DND-41 (cell line): ENCODE measurements around the gene OPHN1.

Experiments
- EZH2 ChIP-seq: IDR thresholded peaks from 3 replicates; pipeline ENCODE4 v1.6.1; 2012; ENCODE audit warnings: borderline replicate concordance, low read depth, mild to moderate bottlenecking, moderate library complexity, low read length, inconsistent platforms; ENCODE audit not compliant: severe bottlenecking
- TF ChIP-seq, protein P1 (sequence below): IDR thresholded peaks from 2 replicates; pipeline ENCODE4 v1.5.1; 2012; ENCODE audit warnings: borderline replicate concordance, low read length, moderate library complexity, mild to moderate bottlenecking; ENCODE audit not compliant: poor library complexity, severe bottlenecking; ENCODE audit errors: extremely low read depth

DNA sequence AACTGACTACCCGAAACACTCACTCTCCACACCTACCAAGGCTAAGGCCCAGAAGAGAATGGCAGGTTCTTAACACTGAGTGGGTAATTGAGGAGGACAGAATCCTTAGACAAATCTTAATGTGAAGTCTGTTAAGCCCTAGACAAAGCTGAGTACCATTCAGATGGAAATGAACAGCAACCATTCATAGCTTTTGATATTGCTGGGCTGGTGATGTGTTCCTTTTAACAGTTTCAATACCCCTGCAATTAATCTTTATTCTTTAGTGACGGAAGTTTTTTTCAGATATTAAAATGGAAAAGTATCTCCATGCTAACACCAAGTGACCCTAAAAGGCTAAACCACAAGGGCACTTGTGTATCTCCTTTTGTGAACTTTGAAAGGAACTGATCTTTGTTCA, 334.9 kb downstream of the OPHN1 start:
- TF ChIP-seq, protein P1, sequence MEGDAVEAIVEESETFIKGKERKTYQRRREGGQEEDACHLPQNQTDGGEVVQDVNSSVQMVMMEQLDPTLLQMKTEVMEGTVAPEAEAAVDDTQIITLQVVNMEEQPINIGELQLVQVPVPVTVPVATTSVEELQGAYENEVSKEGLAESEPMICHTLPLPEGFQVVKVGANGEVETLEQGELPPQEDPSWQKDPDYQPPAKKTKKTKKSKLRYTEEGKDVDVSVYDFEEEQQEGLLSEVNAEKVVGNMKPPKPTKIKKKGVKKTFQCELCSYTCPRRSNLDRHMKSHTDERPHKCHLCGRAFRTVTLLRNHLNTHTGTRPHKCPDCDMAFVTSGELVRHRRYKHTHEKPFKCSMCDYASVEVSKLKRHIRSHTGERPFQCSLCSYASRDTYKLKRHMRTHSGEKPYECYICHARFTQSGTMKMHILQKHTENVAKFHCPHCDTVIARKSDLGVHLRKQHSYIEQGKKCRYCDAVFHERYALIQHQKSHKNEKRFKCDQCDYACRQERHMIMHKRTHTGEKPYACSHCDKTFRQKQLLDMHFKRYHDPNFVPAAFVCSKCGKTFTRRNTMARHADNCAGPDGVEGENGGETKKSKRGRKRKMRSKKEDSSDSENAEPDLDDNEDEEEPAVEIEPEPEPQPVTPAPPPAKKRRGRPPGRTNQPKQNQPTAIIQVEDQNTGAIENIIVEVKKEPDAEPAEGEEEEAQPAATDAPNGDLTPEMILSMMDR = no peak
- no peak for TF ChIP-seq EZH2
